DOHH2 (cell line): ENCODE results near the gene LRTM2.

ENCODE experiments used
- H3F3A ChIP-seq: fragments of 200-600 bp; sonication (generic), shearing (Covaris generic); 2 replicates; pipeline ENCODE4 v1.6.0; 2016; ENCODE audit warnings: antibody characterized with exemption, mild to moderate bottlenecking; ENCODE audit not compliant: control insufficient read depth, insufficient read depth
- H3K27ac ChIP-seq: fragments of 200-600 bp; sonication (generic); 2 replicates; pipeline ENCODE4 v1.5.1; 2014; ENCODE audit warnings: low read depth, mild to moderate bottlenecking, low read length, moderate library complexity
- H3K27me3 ChIP-seq: fragments of 200-600 bp; sonication (generic); 2 replicates; pipeline ENCODE4 v1.6.1; 2014; ENCODE audit warnings: mild to moderate bottlenecking, low read length, mixed read lengths; ENCODE audit not compliant: control insufficient read depth
- H3K36me3 ChIP-seq: fragments of 200-600 bp; sonication (generic); 2 replicates; pipeline ENCODE4 v1.6.1; 2014; ENCODE audit warnings: mild to moderate bottlenecking, low read length, moderate library complexity, mixed read lengths; ENCODE audit not compliant: control insufficient read depth
- H3K4me1 ChIP-seq: fragments of 200-600 bp; sonication (generic); 2 replicates; pipeline ENCODE4 v1.6.1; 2014; ENCODE audit warnings: mild to moderate bottlenecking, low read length, mixed read lengths; ENCODE audit not compliant: control insufficient read depth
- H3K4me2 ChIP-seq: fragments of 200-600 bp; sonication (generic); 2 replicates; pipeline ENCODE4 v1.6.0; 2014; ENCODE audit warnings: mild to moderate bottlenecking, low read length, moderate library complexity
- H3K4me3 ChIP-seq: fragments of 200-600 bp; sonication (generic); 2 replicates; pipeline ENCODE4 v1.5.1; 2014; ENCODE audit warnings: mild to moderate bottlenecking, low read length, mixed read lengths
- H3K79me2 ChIP-seq: fragments of 200-600 bp; sonication (generic); 2 replicates; pipeline ENCODE4 v1.6.1; 2014; ENCODE audit warnings: mild to moderate bottlenecking, low read length, mixed read lengths; ENCODE audit not compliant: control insufficient read depth
- H3K9me2 ChIP-seq: fragments of 200-600 bp; sonication (generic); replicated peaks from 2 replicates; pipeline ENCODE4 v1.6.1; 2014; ENCODE audit warnings: mild to moderate bottlenecking, low read length, mixed read lengths; ENCODE audit not compliant: control insufficient read depth
- H3K9me3 ChIP-seq: fragments of 200-600 bp; sonication (generic); 2 replicates; pipeline ENCODE4 v1.6.1; 2014; ENCODE audit warnings: antibody characterized with exemption, low read length, mixed read lengths; ENCODE audit not compliant: control insufficient read depth, insufficient read depth
- H4K20me1 ChIP-seq: fragments of 200-600 bp; sonication (generic); 2 replicates; pipeline ENCODE4 v1.6.0; 2014; ENCODE audit warnings: low read depth, mild to moderate bottlenecking, antibody characterized with exemption, low read length, moderate library complexity; ENCODE audit not compliant: control insufficient read depth, insufficient read depth
- EZH2phosphoT487 ChIP-seq: fragments of 200-600 bp; sonication (generic); IDR thresholded peaks from 2 replicates; pipeline ENCODE4 v1.6.1; 2017; ENCODE audit warnings: borderline replicate concordance, mild to moderate bottlenecking, antibody characterized with exemption, low read length, moderate library complexity, mixed read lengths
- TF ChIP-seq, protein P1 (sequence below): fragments of 200-600 bp; sonication (generic); IDR thresholded peaks from one replicate; pipeline ENCODE4 v1.5.1; 2014; ENCODE audit warnings: antibody characterized with exemption, mild to moderate bottlenecking, low read depth, low read length; ENCODE audit not compliant: poor library complexity, severe bottlenecking

LRTM2 gene

DNA sequence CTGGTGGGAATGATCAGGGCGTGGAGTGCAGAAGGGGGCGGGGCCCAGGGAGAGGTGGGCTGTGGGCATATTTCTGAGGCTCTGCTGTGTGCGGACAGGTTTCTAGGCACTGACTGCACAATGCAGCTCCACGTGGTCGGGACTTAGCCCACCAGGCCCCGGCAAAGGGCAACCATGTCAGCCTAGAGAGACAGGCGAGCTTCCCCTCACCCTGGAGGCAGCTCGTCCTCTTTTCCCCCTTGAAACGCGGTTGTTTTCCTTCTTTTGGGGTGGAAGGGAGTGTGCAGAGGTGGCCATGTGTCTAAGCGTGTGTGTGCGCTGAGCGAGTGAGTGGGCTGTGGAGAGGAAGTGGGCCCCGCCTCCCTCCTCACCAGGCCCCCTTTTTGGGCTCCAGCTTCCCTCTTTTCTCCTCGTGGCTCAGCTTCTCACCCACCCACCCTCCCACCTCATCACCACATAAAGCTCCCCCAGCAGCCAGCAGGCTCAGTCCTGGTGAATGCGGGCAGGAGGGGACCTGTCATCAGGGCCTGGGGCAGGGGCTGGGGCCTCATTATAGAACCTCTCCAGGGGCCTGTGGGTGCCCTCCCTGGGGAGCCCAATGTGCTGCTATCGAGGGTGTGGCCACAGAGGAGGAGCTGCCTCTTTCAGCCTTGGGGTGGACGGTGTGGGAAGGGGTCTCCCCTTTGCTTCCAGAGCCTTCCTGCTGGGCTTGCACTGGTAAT, 22.0 kb downstream of the LRTM2 start:
- no peak overlapping the region for H3K4me3 ChIP-seq
- H3K27ac ChIP-seq = no peak overlapping the region
- no peaks in the 10 kb centered on the region for H3K9me2 ChIP-seq
- no peak overlapping the region for H3K4me2 ChIP-seq
- H4K20me1 ChIP-seq = no peaks in the 10 kb centered on the region
- H3K9me3 ChIP-seq = no peaks in the 10 kb centered on the region
- no peaks in the 10 kb centered on the region for H3K79me2 ChIP-seq
- H3F3A ChIP-seq = no peaks in the 10 kb centered on the region
- no peaks in the 10 kb centered on the region for H3K36me3 ChIP-seq
- peaks cover 8% of the 10 kb centered on the region for H3K4me1 ChIP-seq
- TF ChIP-seq EZH2phosphoT487 = no peak
- TF ChIP-seq, protein P1, sequence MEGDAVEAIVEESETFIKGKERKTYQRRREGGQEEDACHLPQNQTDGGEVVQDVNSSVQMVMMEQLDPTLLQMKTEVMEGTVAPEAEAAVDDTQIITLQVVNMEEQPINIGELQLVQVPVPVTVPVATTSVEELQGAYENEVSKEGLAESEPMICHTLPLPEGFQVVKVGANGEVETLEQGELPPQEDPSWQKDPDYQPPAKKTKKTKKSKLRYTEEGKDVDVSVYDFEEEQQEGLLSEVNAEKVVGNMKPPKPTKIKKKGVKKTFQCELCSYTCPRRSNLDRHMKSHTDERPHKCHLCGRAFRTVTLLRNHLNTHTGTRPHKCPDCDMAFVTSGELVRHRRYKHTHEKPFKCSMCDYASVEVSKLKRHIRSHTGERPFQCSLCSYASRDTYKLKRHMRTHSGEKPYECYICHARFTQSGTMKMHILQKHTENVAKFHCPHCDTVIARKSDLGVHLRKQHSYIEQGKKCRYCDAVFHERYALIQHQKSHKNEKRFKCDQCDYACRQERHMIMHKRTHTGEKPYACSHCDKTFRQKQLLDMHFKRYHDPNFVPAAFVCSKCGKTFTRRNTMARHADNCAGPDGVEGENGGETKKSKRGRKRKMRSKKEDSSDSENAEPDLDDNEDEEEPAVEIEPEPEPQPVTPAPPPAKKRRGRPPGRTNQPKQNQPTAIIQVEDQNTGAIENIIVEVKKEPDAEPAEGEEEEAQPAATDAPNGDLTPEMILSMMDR = no peak
- peaks cover 17% of the 10 kb centered on the region; the same call in 1 of the 2 replicates for H3K27me3 ChIP-seq

DNA sequence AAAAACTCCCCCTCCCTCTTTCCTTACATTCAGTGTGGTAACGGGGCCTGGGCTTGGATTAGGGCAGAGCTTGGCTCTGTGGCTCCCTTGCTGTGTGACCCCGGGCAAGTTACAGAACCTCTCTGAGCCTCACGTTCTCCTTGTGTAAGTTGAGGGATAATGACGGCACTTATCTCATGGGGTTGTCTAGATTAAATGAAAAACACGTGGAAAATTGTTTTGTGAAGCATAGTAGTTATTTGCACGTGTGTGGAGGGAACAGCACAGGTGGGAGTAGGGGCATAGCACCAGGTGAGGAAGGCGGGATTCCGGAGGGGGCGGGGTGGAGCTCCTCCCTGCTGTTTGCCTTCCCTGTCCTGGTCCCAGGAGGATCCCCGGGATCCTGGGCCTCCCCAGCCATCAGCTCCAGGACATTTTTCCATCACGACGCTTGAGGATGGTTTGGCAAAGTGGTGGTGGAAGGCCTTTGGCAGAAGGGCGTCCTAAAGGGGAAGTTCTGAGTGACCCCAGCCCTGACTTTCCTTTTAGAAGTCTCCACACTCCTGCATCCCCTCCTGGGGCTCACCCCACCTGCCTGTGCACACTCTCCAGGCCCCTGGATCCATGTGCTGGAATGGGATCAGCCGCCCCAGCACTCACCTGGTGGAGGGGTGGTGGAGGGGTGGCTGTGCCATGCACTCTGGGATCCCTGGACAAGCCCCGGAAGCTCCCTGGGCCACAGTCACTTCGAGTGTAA, 22.7 kb downstream of the LRTM2 start:
- Histone ChIP-seq H3F3A (no peaks in the 10 kb centered on the region), H3K4me2 (no peak overlapping the region), H3K9me2 (no peaks in the 10 kb centered on the region), H3K79me2 (no peaks in the 10 kb centered on the region), H3K9me3 (no peaks in the 10 kb centered on the region), H3K4me3 (no peak overlapping the region), H3K4me1 (peaks cover 8% of the 10 kb centered on the region), H4K20me1 (no peaks in the 10 kb centered on the region), H3K27me3 (peaks cover 17% of the 10 kb centered on the region; the same call in 1 of the 2 replicates), H3K36me3 (no peaks in the 10 kb centered on the region), H3K27ac (no peak overlapping the region)
- no peak for TF ChIP-seq EZH2phosphoT487
- TF ChIP-seq, protein P1 = no peak

DNA sequence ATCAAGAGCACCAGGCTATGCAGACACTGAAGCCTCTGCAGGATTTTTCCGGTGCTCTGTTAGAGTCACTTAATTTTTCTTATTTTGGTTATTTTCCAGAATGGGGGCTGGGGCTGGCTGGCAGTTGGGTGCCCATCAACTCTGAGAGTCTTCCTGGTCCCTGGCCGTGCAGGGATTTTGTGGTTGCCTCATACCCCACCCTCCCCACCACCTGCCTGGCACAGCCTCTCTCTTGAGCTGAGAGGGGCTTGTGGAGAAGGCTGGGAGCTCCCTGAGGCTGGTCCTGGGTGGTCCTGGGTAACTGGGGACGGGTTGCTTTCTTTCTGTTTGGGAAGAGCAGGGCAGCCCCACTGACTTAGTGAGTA, 23.3 kb downstream of the LRTM2 start:
- H3K79me2 ChIP-seq = no peaks in the 10 kb centered on the region
- no peak overlapping the region for H3K4me2 ChIP-seq

More for the DNA sequence above, 23.3 kb downstream of the LRTM2 start:
- H3K9me3 ChIP-seq = no peaks in the 10 kb centered on the region
- no peaks in the 10 kb centered on the region for H4K20me1 ChIP-seq
- no peaks in the 10 kb centered on the region for H3K9me2 ChIP-seq
- H3K4me3 ChIP-seq = no peak overlapping the region
- H3K27me3 ChIP-seq = peaks cover 17% of the 10 kb centered on the region; the same call in 1 of the 2 replicates
- no peaks in the 10 kb centered on the region for H3F3A ChIP-seq
- H3K36me3 ChIP-seq = no peaks in the 10 kb centered on the region
- no peak for TF ChIP-seq EZH2phosphoT487
- TF ChIP-seq, protein P1 = no peak
- H3K4me1 ChIP-seq = peaks cover 8% of the 10 kb centered on the region
- no peak overlapping the region for H3K27ac ChIP-seq
